ENCODE measurements around the gene SAMD11.

Gene SAMD11

GRCh38 chr1:905071-905749 lies 18.5 kb upstream of the SAMD11 start:
- DNase-seq = no peak

GRCh38 chr1:905811-906599 lies 17.7 kb upstream of the SAMD11 start:
- DNase-seq = no peak

- DNase-seq = no peak
Observed at GRCh38 chr1:906600-907420, 16.9 kb upstream of the SAMD11 start.

- DNase-seq = no peak
Observed at GRCh38 chr1:907611-908451, 15.9 kb upstream of the SAMD11 start.

GRCh38 chr1:908661-909060 lies 15.1 kb upstream of the SAMD11 start:
- no peak for DNase-seq

GRCh38 chr1:909861-910310 lies 13.8 kb upstream of the SAMD11 start:
- DNase-seq = no peak

DNA sequence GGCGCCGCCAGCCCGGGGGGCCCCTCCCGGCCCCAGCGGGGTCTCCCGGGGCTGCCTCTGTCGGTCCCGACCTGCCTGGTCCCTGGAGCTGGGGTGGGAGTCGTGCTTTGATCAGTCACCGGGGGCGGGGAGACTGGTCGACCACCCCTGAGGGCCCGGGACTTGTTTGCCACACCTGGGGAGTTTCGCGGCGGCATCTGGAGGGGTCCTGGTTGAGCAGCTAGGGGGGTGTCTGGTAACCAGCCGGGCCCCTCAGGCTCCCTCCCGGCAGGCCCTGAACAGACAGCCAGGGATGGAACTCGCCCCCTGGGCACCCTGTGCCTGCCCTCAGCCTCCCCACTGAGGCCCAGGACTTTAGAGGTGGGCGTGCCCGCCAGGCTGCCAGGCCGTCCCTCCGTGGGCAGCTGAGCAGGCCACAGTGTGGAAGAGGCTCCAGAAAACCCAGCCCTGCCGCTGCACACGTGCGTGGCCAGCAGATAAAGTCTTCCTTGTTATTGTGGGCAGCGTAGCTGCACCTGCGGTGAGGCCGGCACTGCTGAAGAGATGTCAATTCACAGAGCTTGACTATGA lies 13.3 kb upstream of the SAMD11 start:
- no peak for DNase-seq

DNA sequence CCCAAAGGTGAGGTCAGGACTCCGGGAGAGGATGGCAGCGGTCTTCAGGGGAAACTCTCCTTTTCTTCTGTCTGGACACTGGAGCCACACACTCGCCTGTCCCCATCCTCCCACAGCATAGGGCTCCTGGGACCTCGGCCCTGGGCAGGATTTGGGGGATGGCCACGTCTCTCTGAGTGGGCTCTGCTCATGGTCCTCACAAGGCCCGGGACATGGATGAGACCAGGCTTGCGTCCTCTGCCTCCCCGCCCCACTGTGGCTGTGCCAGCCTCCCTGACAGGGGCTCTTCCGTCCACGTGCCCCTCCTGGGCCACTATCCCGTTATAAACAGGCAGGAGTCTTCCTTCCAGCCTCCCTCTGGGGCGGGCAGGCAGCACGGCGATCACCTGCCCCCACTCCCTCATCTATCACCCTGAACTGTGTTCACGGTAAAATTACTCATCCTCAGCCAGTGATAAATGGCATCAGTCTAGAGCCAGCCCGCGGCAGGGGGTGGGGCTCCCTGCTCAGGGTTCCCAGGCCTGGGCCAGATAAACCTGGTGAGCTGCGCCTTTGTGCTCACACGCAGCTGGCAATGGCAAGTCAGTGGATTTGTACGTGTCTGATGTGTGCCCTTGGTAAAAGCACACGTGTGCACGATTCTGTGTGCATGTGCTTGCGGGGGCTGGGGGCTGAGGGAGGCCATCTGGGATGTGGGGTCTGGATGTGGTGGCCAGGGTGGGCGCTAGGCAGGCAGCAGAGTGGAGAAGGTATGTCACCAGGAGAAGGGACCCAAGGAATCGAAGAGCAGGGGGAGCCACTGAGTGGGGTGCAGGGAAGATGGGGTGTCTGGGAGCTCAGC lies 12.6 kb upstream of the SAMD11 start:
- no peak for DNase-seq

GRCh38 chr1:911875-912739 lies 11.6 kb upstream of the SAMD11 start:
- no peak for DNase-seq

GRCh38 chr1:912740-913301 lies 10.9 kb upstream of the SAMD11 start:
- no peak for DNase-seq

GRCh38 chr1:913491-914130 lies 10.1 kb upstream of the SAMD11 start:
- no peak for DNase-seq

GRCh38 chr1:914131-914890 lies 9.4 kb upstream of the SAMD11 start:
- DNase-seq = no peak

- DNase-seq = no peak
Observed at GRCh38 chr1:914891-915280, 8.8 kb upstream of the SAMD11 start.

GRCh38 chr1:915295-916172 lies 8.2 kb upstream of the SAMD11 start:
- no peak for DNase-seq

GRCh38 chr1:916173-917075 lies 7.3 kb upstream of the SAMD11 start:
- no peak for DNase-seq

GRCh38 chr1:917076-917459 lies 6.7 kb upstream of the SAMD11 start:
- DNase-seq = no peak
